HG03095 (cell line): Measurements from ENCODE around the gene MAEA.

Experiments used
- ATAC-seq: cut with Tn5 transposase; IDR thresholded peaks from one replicate; pipeline ENCODE4 v1.9.1; 2021; ENCODE audit warnings: moderate library complexity; ENCODE audit not compliant: unreplicated experiment

The MAEA gene

DNA sequence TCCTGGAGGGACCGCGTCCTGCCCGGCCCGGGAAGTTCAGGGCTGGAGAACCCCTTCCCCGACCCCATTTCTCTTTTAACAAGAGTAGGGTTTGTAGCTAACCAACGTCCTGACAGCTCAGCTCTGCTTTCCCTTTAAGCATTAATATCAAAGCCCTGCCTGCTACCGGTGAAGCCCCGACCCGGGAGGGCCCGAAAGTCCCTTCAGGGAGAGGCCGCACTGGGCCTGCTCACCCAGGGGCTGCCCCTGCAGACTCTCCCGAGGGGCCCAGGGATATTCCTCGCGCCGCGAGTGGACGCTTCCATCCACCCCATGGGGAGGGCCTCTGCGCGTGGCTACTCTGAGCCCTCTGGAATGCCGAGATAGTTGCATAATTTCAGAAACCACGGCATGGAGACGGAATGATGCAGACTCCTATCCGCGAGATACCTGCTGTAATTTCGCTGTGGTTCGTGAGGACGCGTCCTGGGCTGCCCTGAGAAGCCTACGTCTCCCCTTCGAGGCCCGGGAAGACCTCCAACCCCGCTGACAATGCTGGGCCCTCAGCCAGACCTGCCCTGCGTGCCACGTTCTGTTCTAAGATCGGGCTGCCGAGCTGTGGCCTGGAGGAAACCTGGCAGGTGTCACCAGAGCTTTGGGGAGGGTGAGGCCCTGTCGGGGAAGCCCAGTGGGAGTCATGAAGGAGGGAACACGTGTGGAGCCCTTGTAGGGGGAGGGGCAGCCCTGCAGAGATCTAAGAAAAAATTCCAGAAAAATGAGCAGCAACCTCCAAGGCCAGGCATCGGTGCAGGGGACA is 39.8 kb upstream of the MAEA start:
- ATAC-seq: peak; percentile 11

DNA sequence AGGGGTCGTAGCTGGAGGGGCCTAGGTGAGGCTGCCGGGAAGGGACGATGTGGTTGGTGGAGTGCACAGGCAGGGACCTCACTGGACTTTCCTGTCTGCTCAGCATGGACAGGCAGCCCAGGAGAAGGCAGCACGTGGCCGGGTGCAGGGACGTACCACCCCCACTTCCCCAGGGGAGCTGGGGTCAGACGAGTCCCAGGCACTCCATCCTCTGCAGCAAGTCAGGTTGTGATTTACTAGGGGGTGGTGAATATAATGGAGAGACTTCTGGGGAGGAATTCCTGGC is 39.2 kb upstream of the MAEA start:
- ATAC-seq: no peak

DNA sequence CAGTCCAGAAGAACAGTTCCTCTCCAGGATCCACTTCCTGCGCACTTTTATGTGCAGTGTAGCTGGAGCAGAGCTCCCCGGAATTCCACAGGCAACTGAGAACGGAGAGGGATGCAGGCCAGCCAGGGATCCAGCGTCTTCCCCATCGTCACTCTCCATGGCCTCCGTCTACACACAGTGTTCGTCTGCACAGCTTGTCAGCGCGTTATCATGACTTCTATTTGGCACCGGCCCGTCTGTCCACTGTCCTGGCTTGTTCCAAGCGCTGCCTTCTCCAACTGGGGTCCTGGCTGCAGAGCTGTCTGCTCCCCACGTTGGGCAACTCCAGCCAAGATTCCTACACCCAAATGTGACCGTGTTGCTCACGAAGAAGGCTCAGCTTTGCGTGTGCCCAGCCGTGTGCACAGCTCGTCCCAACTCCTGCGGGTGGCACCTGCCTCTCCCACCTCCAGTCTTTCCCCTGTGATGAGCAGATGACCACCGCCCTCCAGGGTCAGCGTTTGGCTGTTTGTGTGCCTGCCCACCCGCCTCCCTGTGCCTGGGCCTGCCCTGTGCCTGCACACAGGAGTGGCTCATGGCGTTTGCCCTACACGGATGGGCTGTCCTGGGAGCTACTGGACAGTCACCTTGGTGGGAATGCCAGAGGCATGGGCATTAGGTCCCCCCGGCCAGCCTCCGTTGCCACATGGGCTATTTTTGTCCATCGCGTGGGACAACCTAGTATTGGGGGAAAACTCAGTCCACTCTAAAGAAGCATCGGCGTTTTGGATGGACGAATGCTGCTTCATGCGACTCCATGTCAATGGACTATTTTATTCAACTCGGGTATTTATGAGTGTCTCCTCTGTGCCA is 38.5 kb upstream of the MAEA start:
- no peak for ATAC-seq

DNA sequence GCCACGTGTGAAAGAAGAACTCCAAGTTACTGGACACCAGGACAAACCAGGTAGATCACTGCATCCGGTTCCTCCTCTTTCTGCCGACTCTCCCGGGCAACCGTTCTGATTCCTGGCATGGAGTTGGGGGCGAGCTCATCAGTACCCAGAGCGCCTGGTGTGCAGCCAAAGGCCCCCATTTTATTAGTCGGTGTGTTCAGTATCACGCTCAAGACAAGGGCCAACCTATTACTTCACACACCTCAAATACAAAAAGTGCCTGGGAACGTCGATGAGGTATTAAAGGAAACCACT is 38.0 kb upstream of the MAEA start:
- ATAC-seq: no peak

DNA sequence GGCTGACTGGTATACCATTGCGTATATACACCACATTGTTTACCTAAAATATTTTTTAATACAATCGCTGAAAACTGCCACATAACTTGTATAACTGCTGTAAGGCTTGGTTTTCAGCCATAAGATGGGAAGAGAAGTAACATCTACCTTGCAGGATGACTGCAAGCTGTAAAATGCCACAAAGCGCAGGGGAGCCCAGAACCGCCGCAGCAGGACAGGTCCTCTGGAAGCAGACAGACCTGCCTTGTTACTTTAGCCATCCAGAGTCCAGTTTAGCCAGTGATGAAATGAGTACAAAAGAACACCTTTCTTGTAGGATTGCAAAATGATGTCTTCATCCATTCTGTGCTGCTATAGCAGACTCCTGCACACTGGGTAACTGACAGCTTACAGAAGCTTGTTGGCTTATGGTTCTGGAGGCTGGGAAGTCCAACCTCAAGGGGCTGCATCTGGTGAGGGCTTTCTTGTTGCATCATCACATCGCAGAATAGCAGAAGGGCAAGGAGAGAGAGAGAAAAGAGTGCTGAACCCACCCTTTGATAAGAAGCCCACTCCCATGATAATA is 36.7 kb upstream of the MAEA start:
- ATAC-seq: no peak

DNA sequence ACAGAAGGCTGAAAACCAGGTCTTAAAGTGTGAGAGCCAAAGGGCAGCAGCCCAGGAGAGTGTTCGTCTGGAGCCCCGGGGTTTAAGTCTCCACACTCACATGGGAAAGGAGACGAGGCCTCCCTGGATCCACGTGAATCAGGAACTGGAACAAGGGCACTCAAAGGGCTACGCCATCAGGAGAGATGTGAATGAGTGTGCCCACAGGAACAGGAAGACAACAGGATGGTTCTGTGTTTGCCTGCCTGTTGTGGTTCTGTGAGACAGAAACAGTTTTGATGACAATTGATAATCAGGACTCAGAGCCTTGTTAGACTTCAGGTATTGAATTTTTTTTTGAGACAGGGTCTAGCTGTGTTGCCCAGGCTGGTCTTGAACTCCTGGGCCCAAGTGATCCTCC is 35.9 kb upstream of the MAEA start:
- ATAC-seq: no peak

DNA sequence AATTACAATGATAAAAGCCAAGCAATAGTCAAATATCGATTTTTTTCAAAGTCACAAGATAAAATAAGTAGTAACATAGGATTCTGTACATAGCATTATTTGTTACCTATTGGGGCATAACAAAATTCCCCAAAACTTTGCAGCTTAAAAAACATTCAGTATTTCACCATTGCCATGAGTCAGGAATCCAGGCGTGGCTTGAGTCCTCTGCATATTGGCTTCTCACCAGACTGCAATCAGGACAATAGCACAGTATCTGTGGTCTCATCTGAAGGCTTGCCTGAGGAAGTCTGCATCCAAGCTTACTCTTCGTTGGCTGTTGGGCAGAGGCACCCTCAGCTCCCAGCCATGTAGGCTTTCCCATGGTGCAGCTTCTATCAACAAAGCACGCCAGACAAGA is 34.5 kb upstream of the MAEA start:
- no peak for ATAC-seq

DNA sequence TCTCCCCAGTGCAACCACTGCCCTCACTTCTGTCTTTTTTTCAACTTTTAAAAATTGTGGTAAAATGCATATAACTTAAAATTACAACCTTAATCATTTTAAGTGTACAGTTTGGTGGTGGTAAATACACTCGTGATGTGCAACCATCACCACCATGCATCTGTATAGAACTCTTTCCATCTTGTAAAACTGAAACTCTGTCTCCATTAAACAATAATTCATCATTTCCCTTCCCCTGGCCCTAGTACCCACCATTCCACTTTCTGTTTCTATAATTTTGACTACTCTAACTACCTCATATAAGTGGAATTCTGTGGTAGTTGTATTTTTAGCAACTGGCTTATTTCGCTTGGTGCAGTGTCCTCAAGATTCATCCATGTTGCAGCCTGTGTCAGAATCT is 34.0 kb upstream of the MAEA start:
- ATAC-seq: no peak

DNA sequence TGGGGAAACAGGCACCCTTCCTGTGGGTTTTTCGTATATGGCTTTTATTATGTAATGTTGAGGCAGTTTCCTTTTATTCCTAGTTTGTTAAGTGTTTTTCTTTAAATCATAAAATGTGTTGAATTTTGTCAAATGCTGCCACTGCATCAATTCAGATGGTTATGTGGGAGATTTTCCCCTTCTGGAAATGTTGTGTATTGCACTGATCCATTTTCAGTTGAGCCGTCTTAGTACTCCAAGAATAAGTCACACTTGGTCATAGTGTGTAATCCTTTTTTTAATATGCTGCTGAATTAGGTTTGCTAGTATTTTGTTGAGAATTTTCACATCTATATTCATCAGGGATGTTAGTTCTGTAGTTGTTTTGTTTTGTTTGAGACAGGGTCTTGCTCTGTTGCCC is 31.2 kb upstream of the MAEA start:
- no peak for ATAC-seq

DNA sequence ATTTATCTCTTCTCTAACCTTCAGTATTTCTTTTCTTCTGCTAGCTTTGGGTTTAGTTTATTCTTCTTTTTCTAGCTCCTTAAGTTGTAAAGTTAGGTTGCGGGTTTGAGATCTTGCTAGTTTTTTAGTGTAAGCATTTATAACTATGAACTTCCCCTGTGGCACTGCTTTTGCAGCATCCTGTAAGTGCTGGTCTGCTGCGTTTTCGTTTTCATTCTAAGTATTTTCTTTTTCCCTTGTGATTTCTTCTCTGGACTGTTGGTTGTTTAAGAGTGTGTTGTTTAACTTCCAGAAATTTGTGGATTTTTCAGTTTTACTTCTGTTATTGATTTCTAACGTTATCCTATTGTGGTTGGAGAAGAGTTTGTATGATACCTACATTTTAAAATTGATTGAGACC is 29.7 kb upstream of the MAEA start:
- ATAC-seq: no peak

DNA sequence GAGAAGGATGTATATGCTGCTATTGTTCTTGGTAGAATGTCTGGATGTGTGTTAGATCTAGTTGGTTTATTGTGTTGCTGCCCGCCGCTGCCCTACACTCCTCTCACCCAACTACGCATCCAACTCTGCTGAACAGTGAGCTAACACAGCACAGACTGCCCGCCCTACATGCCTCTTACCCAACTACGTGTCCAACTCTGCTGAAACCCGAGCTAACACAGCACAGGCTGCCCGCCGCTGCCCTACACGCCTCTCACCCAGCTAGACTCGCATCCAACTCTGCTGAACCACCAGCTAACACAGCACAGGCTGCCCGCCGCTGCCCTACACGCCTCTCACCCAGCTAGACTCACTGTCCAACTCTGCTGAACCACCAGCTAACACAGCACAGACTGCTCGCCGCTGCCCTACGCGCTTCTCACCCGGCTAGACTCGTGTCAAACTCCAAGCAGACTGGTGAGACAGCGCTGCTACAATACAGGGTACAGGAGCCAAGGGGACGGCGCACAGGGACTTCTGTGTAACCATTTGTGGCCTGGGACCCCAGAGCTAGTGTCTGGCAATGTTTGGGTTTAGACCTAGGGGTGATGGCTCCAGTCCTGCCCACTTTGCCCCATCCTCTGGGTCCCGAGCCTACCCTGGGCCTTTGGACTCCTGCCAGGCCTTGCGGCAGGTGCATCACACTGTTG is 29.1 kb upstream of the MAEA start:
- no peak for ATAC-seq

DNA sequence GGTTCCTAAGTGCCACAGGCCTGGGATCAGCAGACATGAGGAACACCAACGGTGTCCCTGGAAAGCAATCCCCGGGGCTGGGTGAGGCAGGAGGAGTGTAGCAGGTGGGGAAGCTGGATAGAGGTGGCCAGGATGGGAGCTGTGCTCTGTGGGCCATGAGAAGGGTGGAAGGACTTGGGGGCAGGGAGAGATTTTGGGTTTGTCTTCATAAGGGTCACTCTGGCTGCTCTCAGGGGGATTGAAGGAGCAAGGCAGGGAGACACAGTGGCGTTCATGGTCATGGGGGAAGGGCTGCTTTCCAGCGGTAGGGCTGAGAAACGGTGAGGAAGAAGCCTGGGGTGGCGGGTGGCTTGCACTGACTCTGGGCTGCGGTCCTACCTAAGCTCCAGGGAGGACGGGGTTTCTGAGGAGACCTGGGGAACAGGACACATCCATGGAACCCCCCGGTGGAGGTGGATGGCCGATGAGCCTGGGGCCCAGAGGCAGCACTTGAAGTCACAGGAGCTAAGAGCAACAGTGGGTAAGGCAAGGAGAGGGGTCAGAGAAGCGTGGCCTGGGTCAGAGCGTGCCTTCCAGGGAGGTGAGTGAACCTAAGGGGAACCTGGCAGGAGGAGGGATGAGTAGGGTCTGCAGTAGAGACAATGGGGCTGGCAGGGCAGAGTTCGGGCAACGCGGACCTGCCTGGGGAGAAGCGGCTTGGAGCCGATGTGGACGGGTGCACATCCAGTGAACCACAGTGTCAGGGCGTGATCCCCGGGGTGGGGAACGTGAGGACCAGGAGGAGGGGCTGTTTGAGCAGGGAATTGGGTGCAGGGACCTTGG is 28.4 kb upstream of the MAEA start:
- ATAC-seq: no peak

DNA sequence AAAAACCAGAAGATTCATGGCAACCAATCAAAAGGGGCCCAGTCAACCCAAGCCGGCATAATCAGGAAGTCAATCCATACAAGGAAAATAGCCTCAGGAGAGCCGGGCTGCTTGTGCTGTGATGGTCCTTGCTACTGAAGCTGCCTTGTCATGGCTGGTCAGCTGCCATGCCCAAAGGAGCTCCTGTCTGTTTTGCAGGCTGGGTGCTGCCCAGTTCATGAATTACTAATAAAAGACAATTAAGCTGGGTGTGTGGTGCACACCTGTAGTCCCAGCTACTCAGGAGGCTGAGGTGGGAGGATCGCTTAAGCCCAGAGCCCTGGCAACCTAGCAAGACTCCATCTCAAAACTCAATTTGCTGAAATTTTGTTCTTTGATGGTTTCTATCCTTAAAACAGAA is 24.7 kb upstream of the MAEA start:
- ATAC-seq: no peak

DNA sequence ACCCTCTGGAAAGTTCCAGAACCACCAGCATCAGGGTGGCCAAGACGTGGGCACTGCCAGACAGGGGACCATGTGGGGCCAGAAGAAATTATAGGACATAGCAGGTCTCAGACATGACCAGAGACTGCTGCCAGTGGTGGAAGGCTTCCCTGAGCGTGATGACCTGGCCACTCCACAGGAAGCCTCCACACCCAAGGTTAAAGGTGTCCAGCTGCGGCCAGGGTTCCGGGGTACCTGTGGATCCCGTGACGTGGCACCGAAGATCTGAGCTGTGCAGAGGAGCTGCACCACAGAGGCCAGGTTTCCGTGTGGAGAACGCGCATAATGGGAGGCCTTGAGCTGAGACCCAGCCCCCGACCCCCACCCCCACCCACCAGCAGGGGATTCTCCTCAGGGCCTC is 24.3 kb upstream of the MAEA start:
- ATAC-seq: no peak

DNA sequence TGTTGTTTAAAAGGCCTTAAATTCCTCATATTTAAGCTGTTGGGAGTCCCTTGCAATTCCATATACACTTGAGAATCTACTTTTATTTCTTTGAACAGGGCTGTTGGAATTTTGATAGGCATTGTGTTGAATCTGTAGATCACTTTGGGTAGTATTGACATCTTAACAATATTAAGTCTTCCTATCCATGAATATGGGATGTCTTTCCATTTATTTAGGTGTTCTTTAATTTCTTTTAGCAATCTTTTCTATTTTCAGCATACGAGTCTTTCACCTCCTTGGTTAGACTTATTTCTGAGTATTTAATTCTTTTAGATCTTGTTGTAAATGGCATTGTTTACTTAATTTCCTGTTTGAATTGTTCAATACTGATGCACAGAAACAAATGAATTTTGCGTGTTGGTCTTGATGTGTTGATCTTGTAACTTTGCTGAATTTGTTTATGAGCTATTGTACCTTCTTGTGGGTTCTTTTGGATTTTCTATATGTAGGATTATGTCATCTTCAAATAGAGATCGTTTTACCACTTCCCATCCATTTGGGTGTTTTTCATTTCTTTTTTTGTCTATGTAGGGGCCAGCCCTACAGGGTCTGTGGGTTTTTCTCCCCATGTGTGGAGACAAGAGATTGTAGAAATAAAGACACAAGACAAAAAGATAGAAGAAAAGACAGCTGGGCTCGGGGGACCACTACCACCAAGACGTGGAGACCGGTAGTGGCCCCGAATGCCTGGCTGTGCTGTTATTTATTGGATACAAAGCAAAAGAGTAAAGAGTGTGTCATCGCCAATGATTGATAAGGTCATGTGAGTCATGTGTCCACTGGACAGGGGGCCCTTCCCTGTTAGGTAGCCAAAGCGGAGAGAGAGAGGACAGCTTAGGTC is 22.6 kb upstream of the MAEA start:
- no peak for ATAC-seq

DNA sequence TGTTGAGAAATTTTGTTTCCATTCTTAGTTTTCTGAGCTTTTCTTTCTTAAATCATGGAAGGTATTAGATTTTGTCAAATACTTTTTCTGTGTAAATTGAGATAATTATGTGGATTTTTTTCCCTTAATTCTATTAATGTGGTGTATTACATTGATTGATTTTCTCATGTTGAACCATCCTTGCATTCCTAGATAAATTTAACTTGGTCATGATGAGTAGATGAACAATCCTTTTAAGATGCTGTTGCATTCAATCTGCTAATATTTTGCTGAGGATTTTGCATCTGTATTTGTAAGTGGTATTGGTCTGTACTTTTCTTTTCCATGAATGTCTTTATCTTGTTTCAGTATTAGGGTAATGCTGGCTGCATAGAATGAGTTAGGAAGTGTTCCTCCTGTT is 20.5 kb upstream of the MAEA start:
- no peak for ATAC-seq

DNA sequence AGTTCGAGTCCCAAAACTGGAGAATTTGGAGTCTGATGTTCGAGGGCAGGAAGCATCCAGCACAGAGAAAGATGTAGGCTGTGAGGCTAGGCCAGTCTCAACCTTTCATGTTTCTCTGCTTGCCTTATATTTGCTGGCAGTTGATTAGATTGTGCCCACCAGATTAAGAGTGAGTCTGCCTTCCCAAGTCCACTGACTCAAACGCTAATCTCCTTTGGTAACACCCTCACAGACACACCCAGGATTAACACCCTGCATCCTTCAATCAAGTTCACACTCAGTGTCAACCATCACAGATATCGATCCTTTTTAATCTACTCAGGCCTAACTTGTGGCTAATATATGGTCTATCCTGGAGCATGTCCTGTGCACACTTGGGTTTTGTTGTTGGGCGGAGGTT is 18.0 kb upstream of the MAEA start:
- ATAC-seq: no peak

DNA sequence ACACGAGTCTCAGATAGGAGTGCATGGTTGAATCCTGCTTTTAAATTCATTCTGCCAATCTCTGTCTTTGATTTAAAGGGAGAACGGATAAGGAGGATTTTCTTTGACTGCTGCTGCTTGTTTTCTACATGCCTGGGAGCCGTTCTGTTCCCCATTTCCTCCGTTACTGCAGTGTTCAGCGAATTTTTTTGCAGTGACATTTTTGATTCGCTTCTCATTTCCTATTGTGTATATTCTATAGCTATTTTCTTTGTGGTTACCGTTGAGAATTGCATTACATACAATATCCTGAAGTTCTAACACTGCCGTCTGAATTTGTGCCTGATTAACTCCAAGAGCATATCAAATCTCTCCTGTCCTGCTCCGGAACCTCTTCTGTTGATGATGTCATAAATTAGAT is 14.8 kb upstream of the MAEA start:
- no peak for ATAC-seq

DNA sequence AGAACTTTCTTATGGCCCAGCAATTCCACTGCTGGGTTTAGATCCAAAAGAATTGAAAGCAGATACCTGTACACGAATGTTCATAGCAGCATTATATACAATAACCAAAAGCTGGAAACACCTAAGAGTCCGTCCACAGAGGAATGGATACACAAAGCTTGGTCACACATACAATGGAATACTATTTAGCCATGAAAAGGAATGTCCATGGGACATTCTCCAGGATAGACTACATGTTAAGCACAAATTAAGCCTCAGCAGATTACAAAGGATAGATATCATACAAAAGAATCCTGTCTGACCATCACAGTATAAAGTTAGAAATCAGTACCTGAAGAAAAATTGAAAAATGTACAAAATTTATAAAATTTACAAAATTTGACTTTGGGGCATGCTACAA is 12.7 kb upstream of the MAEA start:
- no peak for ATAC-seq
